BE2C (cell line): ENCODE data around the gene CIP2A.

Experiments
- DNase-seq: peaks from one replicate; pipeline ENCODE4 v3.0.0-alpha.2; 2020
- H3K27me3 ChIP-seq: fragments of 250-450 bp; sonication (Bioruptor Pico); 2 replicates; pipeline ENCODE4 v1.5.1; 2020; ENCODE audit warnings: mild to moderate bottlenecking
- H3K36me3 ChIP-seq: fragments of 250-450 bp; sonication (Bioruptor Pico); 2 replicates; pipeline ENCODE4 v1.5.1; 2020; ENCODE audit warnings: mild to moderate bottlenecking
- H3K4me1 ChIP-seq: fragments of 250-450 bp; sonication (Bioruptor Pico); 2 replicates; pipeline ENCODE4 v1.5.1; 2020
- H3K4me3 ChIP-seq: 2 replicates; pipeline ENCODE4 v1.5.1; 2011; ENCODE audit warnings: low read depth, low read length
- H3K9me3 ChIP-seq: fragments of 250-450 bp; sonication (Bioruptor Pico); 2 replicates; pipeline ENCODE4 v1.5.1; 2020
- CTCF ChIP-seq: IDR thresholded peaks from 2 replicates; pipeline ENCODE4 v1.5.1; 2012; ENCODE audit warnings: mild to moderate bottlenecking, low read depth, low read length

The CIP2A gene

GRCh38 chr3:108548304-108548703, 40.9 kb downstream of the CIP2A start:
- DNase-seq: no peak
- H3K27me3 ChIP-seq: no peaks in the 10 kb centered on the region
- no peak overlapping the region for H3K4me3 ChIP-seq
- H3K36me3 ChIP-seq: peaks cover 7% of the 10 kb centered on the region
- no peaks in the 10 kb centered on the region for H3K9me3 ChIP-seq
- H3K4me1 ChIP-seq: peaks cover 12% of the 10 kb centered on the region; the same call in 1 of the 2 replicates
- no peak for TF ChIP-seq CTCF

GRCh38 chr3:108546692-108547091, 42.5 kb downstream of the CIP2A start:
- H3K4me3 ChIP-seq: no peak overlapping the region
- H3K27me3 ChIP-seq: no peaks in the 10 kb centered on the region
- H3K36me3 ChIP-seq: peaks cover 14% of the 10 kb centered on the region
- H3K9me3 ChIP-seq: no peaks in the 10 kb centered on the region
- no peak for TF ChIP-seq CTCF
- H3K4me1 ChIP-seq: peaks cover 12% of the 10 kb centered on the region; the same call in 1 of the 2 replicates
- no peak for DNase-seq

- DNase-seq: no peak
- H3K9me3 ChIP-seq: no peaks in the 10 kb centered on the region
- H3K27me3 ChIP-seq: no peaks in the 10 kb centered on the region
- H3K4me3 ChIP-seq: 0 out of 2 replicates have a peak overlapping the region, but pooled peaks have one; percentile 6
- peaks cover 12% of the 10 kb centered on the region; the same call in 1 of the 2 replicates for H3K4me1 ChIP-seq
- no peak for TF ChIP-seq CTCF
- peaks cover 14% of the 10 kb centered on the region for H3K36me3 ChIP-seq
Observed at GRCh38 chr3:108546247-108546646, 43.0 kb downstream of the CIP2A start.

- no peaks in the 10 kb centered on the region for H3K27me3 ChIP-seq
Observed at GRCh38 chr3:108538083-108538482, 51.2 kb downstream of the CIP2A start.

DNA sequence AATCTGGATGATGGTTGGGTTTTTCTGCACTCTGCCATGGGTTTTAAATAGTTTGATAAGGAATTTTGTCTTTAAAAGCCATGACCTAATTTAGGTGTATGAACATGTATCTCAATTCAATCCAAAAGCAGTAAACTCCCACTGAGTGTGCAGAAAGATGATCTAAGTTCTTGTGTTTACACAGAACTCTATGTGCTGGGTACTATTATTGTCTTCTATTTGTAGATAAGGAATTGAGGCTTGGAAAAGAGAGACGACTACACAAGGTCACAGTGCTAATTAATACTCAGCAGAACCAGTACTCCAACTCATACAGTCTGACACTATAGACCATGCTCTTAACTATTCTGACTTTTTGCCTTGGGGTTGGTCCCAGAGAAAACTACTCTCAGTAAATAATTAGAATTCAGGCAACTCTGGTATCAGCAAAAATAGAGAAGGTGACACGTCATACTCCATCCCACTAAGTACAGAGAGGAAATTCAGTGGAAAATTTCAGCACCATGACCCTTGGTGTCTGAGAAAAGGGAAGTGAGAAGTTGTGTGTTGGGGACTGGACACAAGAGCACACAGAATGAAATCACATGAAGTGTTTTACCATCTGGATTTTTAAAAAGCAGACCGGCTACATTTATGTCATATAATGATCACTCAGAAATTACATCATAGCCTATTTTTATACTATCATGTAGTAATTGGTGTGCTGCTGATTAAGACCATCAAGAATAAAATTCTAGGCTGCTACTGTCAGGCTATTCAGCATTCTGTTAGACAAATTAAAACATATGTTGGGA, 60.6 kb downstream of the CIP2A start:
- Histone ChIP-seq H3K4me1 (peaks cover 18% of the 10 kb centered on the region), H3K4me3 (no peak overlapping the region), H3K27me3 (no peaks in the 10 kb centered on the region), H3K36me3 (no peaks in the 10 kb centered on the region), H3K9me3 (no peaks in the 10 kb centered on the region)
- TF ChIP-seq CTCF: no peak
- no peak for DNase-seq

More at GRCh38 chr3:108538083-108538482, 51.2 kb downstream of the CIP2A start:
- Histone ChIP-seq H3K4me3 (no peak overlapping the region), H3K4me1 (no peaks in the 10 kb centered on the region), H3K9me3 (no peaks in the 10 kb centered on the region; the same call in 1 of the 2 replicates), H3K36me3 (peaks cover 5% of the 10 kb centered on the region)
- no peak for DNase-seq
- no peak for TF ChIP-seq CTCF

- no peak overlapping the region for H3K4me3 ChIP-seq
- H3K9me3 ChIP-seq: no peaks in the 10 kb centered on the region
- H3K27me3 ChIP-seq: no peaks in the 10 kb centered on the region
- no peaks in the 10 kb centered on the region for H3K36me3 ChIP-seq
- no peak for DNase-seq
- H3K4me1 ChIP-seq: peaks cover 18% of the 10 kb centered on the region
- TF ChIP-seq CTCF: no peak
Observed at GRCh38 chr3:108527817-108528216, 61.4 kb downstream of the CIP2A start.
